Right atrium auricular region (tissue), 2 donors: ENCODE results near the gene SLC2A10. TPM values are rescaled to one million over a fixed set of nuclear protein-coding genes. Genes with fewer than 3 reads are reported as not detected.

Source experiments
- DNase-seq: peaks from one replicate; pipeline ENCODE4 v3.0.0-alpha.2; 2019; ENCODE audit warnings: low spot score
- H3K27ac ChIP-seq, 2 donors: fragments of 200-600 bp; sonication (generic); 1 replicate in 1 of 2; 2 replicates in 1 of 2; pipeline ENCODE4 v1.5.1; 2016 to 2019
- H3K27me3 ChIP-seq, 2 donors: fragments of 200-600 bp; sonication (generic); one replicate each; pipeline versions ENCODE4 v1.5.1 to v1.6.0; 2017 to 2019
- H3K36me3 ChIP-seq: fragments of 200-600 bp; sonication (generic); one replicate; pipeline ENCODE4 v1.5.1; 2016
- H3K4me1 ChIP-seq, 2 donors: fragments of 200-600 bp; sonication (generic); one replicate each; pipeline versions ENCODE4 v1.5.1 to v1.6.0; 2017 to 2019
- H3K4me3 ChIP-seq, 2 donors: fragments of 200-600 bp; sonication (generic); 1 replicate in 1 of 2; 2 replicates in 1 of 2; pipeline ENCODE4 v1.5.1; 2017 to 2019; ENCODE audit warnings: mild to moderate bottlenecking in 1 of 2, moderate library complexity in 1 of 2
- H3K9me3 ChIP-seq, 2 donors: fragments of 200-600 bp; sonication (generic); one replicate each; pipeline ENCODE4 v1.5.1; 2019
- CTCF ChIP-seq, 2 donors: fragments of 200-600 bp; sonication (generic); IDR thresholded peaks; one replicate each; pipeline ENCODE4 v1.5.1; 2019; ENCODE audit warnings: antibody characterized with exemption in 2 of 2
- total RNA-seq, 2 donors: library from RNA; depleted of rRNA; stranded (reverse); fragments of >200 nt; gene quantifications; one replicate each; pipeline ENCODE4 v1.1.0, GENCODE V29; 2016

SLC2A10 gene
- total RNA-seq, 2 donors from 2014 or later, result 5.6 to 6.4 TPM

- no peaks in the 10 kb centered on the region for H3K4me1 ChIP-seq
- TF ChIP-seq CTCF (IDR thresholded peaks at IDR 0.05), result no peak
- H3K9me3 ChIP-seq, result peaks cover 0 to 16% of the 10 kb centered on the region in 2 donors
- DNase-seq, result no peak
- H3K27me3 ChIP-seq, result no peaks in the 10 kb centered on the region
- no peak overlapping the region for H3K27ac ChIP-seq
- H3K36me3 ChIP-seq, result no peaks in the 10 kb centered on the region
- no peak overlapping the region for H3K4me3 ChIP-seq
These were observed 13.0 kb downstream of the SLC2A10 start for GRCh38 chr20:46722450-46722849.

GRCh38 chr20:46723039-46723438 is 13.6 kb downstream of the SLC2A10 start:
- no peak for DNase-seq
- no peaks in the 10 kb centered on the region for H3K27me3 ChIP-seq
- peaks cover 0 to 16% of the 10 kb centered on the region in 2 donors for H3K9me3 ChIP-seq
- H3K36me3 ChIP-seq, result no peaks in the 10 kb centered on the region
- no peak for TF ChIP-seq CTCF (IDR thresholded peaks at IDR 0.05)
- H3K27ac ChIP-seq, result no peak overlapping the region
- H3K4me1 ChIP-seq, result no peaks in the 10 kb centered on the region
- no peak overlapping the region for H3K4me3 ChIP-seq

- Histone ChIP-seq H3K4me1 (no peaks in the 10 kb centered on the region), H3K9me3 (peaks cover 0 to 16% of the 10 kb centered on the region in 2 donors), H3K27me3 (no peaks in the 10 kb centered on the region), H3K36me3 (no peaks in the 10 kb centered on the region), H3K27ac (no peak overlapping the region), H3K4me3 (no peak overlapping the region)
- TF ChIP-seq CTCF (IDR thresholded peaks at IDR 0.05), result no peak
- no peak for DNase-seq
These were observed 15.0 kb downstream of the SLC2A10 start for GRCh38 chr20:46724343-46724959.

- Histone ChIP-seq H3K27me3 (no peaks in the 10 kb centered on the region), H3K9me3 (peaks cover 0 to 15% of the 10 kb centered on the region in 2 donors), H3K4me3 (no peak overlapping the region), H3K27ac (no peak overlapping the region), H3K36me3 (no peaks in the 10 kb centered on the region), H3K4me1 (no peaks in the 10 kb centered on the region)
- DNase-seq, result no peak
- no peak for TF ChIP-seq CTCF (IDR thresholded peaks at IDR 0.05)
These were observed 16.0 kb downstream of the SLC2A10 start for GRCh38 chr20:46725186-46726165.

- no peak overlapping the region for H3K4me3 ChIP-seq
- H3K27ac ChIP-seq, result no peak overlapping the region
- TF ChIP-seq CTCF (IDR thresholded peaks at IDR 0.05), result no peak
- H3K9me3 ChIP-seq, result no peaks in the 10 kb centered on the region
- no peaks in the 10 kb centered on the region for H3K36me3 ChIP-seq
- DNase-seq, result no peak
- no peaks in the 10 kb centered on the region for H3K27me3 ChIP-seq
- H3K4me1 ChIP-seq, result no peaks in the 10 kb centered on the region
These were observed 22.3 kb downstream of the SLC2A10 start for GRCh38 chr20:46731770-46732169.
